Limb (tissue), 2 donors: ENCODE results near the gene USP35.
"Not testable (repeated sequence)": the region's sequence is repeated elsewhere in the genome, so short reads cannot be mapped to it uniquely, and the experiment has no call there.

ENCODE experiments used
- DNase-seq, 2 donors: peaks; one replicate each; pipeline ENCODE4 v3.0.0-alpha.2; 2016; ENCODE audit errors: extremely low spot score in 2 of 2

USP35 gene

GRCh38 chr11:78168539-78169477, 19.9 kb upstream of the USP35 start:
- peak in 1 of 2 donors; percentile 47 for DNase-seq

GRCh38 chr11:78170413-78170812, 18.3 kb upstream of the USP35 start:
- no peak for DNase-seq

DNA sequence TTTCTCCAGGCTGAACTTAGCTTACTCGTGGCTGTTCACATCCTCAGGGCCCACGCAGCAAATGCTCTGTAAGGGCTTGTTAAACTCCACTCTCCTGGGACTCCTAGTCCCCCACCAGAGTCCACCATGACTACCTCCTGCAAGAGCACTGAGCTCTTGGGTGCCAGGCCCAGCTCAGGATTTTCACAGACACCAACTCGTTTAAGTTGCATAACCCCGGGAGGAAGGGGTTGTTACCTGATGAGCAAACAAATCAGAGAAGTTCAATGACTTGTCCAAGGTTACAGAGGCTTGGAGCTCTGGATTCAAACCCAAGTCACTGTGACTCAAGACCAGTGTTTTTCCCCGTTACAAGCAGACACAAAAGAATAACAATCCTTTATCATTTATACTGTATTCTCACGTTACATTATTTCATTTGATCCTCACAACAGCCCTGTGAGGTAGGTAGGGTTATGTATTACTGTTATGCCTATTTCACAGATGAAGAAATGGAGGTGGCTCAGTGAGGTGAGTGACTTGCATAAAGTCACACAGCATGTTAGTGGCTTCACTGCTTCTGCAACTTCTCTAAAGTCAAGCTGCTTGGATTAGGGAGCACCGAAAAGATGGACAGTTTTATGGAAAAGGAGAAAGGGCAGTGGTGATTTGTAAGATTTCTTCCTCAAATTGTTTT, 17.7 kb upstream of the USP35 start:
- no peak for DNase-seq

DNA sequence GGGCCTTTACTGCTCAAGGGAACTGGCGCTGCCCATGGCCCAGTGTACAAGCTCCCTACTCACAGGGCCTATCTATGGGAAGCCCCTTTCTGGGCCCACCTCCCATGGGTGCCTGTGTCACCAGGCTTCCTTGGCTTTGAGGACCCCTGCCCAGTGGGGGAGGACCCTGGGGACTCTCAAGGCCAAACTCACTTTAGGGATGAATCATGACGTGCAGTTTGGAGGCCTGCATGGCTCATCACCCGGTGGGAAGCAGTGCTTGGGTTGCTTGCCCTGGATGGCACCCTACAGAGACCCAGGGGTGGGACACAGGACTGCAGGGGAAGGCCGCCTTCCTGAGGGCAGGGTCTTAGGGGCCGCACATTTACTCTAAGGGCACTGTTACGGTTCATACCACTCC, 16.8 kb upstream of the USP35 start:
- no peak for DNase-seq

DNA sequence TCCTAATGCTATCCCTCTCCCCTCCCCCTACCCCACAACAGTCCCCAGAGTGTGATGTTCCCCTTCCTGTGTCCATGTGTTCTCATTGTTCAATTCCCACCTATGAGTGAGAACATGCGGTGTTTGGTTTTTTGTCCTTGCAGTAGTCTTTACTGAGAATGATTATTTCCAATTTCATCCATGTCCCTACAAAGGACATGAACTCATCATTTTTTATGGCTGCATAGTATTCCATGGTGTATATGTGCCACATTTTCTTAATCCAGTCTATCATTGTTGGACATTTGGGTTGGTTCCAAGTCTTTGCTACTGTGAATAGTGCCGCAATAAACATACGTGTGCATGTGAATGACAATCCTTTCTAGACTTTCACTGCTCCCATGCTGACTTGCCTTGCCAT, 12.9 kb upstream of the USP35 start:
- not testable (repeated sequence) for DNase-seq

- DNase-seq, result no peak
Measured at GRCh38 chr11:78176605-78177141, 12.0 kb upstream of the USP35 start.

DNA sequence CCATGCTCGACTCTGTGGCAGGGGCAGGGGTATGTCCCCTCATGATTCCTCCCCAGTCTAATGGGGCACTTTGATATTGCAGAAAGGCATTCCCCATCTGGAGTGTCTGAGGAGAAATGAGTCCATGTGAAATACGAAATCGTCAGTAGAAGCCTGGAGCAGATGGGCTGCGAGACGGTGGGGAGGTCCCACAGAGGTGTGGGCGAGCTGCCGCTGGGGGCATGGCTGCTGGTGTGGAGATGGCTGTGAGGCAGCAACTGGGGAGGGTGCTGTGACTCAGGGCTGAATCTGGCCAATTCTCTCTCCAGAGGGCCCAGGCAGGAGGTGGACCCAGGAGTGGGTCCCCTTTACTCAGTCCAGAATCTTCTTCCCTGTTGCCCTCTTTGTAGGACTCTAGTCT, 11.5 kb upstream of the USP35 start:
- no peak for DNase-seq

- no peak for DNase-seq
Measured at GRCh38 chr11:78179459-78180071, 9.2 kb upstream of the USP35 start.

DNA sequence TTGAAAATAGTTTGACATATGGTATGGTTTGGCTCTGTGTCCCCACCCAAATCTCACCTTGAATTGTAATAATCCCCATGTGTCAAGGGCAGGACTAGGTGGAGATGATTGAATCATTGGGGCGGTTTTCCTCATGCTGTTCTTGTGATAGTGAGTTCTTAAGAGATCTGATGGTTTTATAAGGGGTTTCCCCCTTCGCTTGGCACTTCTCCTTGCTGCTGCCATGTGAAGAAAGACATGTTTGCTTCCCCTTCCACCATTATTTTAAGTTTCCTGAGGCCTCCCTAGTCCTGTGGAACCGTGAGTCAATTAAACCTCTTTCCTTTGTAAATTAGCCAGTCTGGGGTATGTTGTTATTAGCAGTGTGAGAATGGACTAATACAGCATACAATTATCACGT, 8.0 kb upstream of the USP35 start:
- no peak for DNase-seq

DNA sequence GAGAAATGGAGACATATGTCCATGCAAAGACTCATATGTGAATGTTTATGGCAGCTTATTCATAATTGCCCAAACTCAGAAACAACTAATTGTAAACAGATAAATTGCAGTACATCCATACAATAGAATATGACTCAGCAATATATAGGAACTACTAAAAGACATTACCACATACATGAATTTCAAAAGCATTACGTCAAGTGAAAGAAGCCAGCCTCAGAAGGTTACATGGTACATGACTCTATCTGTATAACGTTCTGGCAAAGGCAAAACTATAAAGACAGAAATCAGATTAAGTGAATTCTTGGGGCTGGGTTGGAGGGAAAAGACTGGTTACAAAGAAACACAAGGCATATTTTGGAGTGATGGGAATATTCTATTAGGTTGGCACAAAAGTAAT, 7.5 kb upstream of the USP35 start:
- no peak for DNase-seq

GRCh38 chr11:78187366-78188285, 1.1 kb upstream of the USP35 start:
- no peak for DNase-seq

GRCh38 chr11:78189174-78189724, 530 bp downstream of the USP35 start:
- peak in 1 of 2 donors; percentile 36 for DNase-seq

GRCh38 chr11:78189851-78190250, 1.1 kb downstream of the USP35 start:
- peak in 1 of 2 donors; percentile 28 for DNase-seq

DNA sequence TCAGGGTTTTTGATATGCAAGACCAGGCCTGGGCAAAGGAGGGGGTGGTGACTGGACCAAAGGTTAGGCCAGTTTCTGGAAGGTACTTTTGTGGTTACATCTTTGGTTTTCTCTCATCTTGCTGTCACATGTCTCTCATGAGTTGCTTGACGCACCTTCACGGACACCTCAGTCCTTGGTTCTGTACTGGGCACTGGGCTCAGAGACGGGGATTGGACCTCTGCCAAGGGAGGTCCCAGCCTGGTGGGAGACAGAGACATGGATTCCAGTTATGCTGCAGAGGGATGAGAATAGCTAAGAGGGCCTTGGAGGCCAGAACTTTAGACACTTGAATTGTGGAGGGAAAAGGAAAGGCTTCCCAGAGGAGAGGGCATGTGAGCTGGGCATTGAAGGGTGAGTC, 1.7 kb downstream of the USP35 start:
- DNase-seq, result peak in 1 of 2 donors; percentile 26

- peak in 1 of 2 donors; percentile 18 for DNase-seq
Measured at GRCh38 chr11:78190871-78191538, 2.3 kb downstream of the USP35 start.

- DNase-seq, result peak; percentile 6 to 34
Measured at GRCh38 chr11:78192223-78192719, 3.6 kb downstream of the USP35 start.

- peak in 1 of 2 donors; percentile 14 for DNase-seq
Measured at GRCh38 chr11:78192911-78193351, 4.2 kb downstream of the USP35 start.

GRCh38 chr11:78193806-78194205, 5.1 kb downstream of the USP35 start:
- DNase-seq, result no peak

- no peak for DNase-seq
Measured at GRCh38 chr11:78194490-78194889, 5.8 kb downstream of the USP35 start.
